Gastroesophageal sphincter (tissue), 4 donors: Measurements from ENCODE around the gene PRDM8. TPM values are rescaled to one million over a fixed set of nuclear protein-coding genes. Genes with fewer than 3 reads are reported as not detected.
A peak's percentile ranks its signal among the peaks of the same experiment; 100 is the strongest.

Source experiments
- ATAC-seq: fragments of 150-250 bp; one replicate; pipeline ENCODE4 v1.9.1; 2016; ENCODE audit warnings: mild to moderate bottlenecking, moderate library complexity
- H3K27ac ChIP-seq, 4 donors: fragments of 200-600 bp; sonication (generic) in 3 of 4; 1 replicate in 3 of 4; 2 replicates in 1 of 4; pipeline ENCODE4 v1.5.1; 2016 to 2019
- H3K27me3 ChIP-seq: fragments of 200-600 bp; sonication (generic); one replicate; pipeline ENCODE4 v1.5.1; 2019
- H3K36me3 ChIP-seq, 2 donors: fragments of 200-600 bp; sonication (generic); one replicate each; pipeline ENCODE4 v1.5.1; 2019; ENCODE audit warnings: control low read depth in 1 of 2
- H3K4me1 ChIP-seq, 3 donors: fragments of 200-600 bp; sonication (generic); 1 replicate in 2 of 3; 2 replicates in 1 of 3; pipeline ENCODE4 v1.5.1; 2016 to 2019; ENCODE audit warnings: control low read depth in 2 of 3
- H3K4me3 ChIP-seq, 2 donors: fragments of 200-600 bp; sonication (generic); one replicate each; pipeline ENCODE4 v1.5.1; 2019; ENCODE audit warnings: mild to moderate bottlenecking in 1 of 2, moderate library complexity in 1 of 2
- H3K9me3 ChIP-seq, 3 donors: fragments of 200-600 bp; sonication (generic); one replicate each; pipeline ENCODE4 v1.5.1; 2017 to 2019; ENCODE audit warnings: control low read depth in 2 of 3
- CTCF ChIP-seq, 4 experiments: fragments of 200-600 bp in 2 of 4; fragments of 450-650 bp in 2 of 4; sonication (generic) in 1 of 4; IDR thresholded peaks; one replicate each; pipeline ENCODE4 v1.5.1; 2017 to 2019; ENCODE audit warnings: antibody characterized with exemption in 4 of 4, mild to moderate bottlenecking in 2 of 4, moderate library complexity in 2 of 4
- EP300 ChIP-seq: sonication (generic); formaldehyde crosslinking; IDR thresholded peaks from one replicate; pipeline ENCODE4 v1.6.1; 2017; ENCODE audit warnings: antibody characterized with exemption, mild to moderate bottlenecking
- POLR2A ChIP-seq, 2 donors: fragments of 450-650 bp; IDR thresholded peaks; one replicate each; pipeline ENCODE4 v1.6.1; 2017; ENCODE audit warnings: antibody characterized with exemption in 2 of 2, mild to moderate bottlenecking in 2 of 2, moderate library complexity in 1 of 2
- POLR2AphosphoS5 ChIP-seq: sonication (generic); formaldehyde crosslinking; IDR thresholded peaks from one replicate; pipeline ENCODE4 v1.6.1; 2017; ENCODE audit warnings: antibody characterized with exemption
- WGBS, 2 donors: methylation state at CpG; one replicate each; pipeline ENCODE4 v1.1.5; 2018; ENCODE audit warnings: low coverage in 1 of 2; 5-methylcytosine and 5-hydroxymethylcytosine counted together
- total RNA-seq, 4 donors: library from RNA; depleted of rRNA; stranded (reverse); fragments of >200 nt; gene quantifications; one replicate each; pipeline ENCODE4 v1.1.0, GENCODE V29; 2016

The PRDM8 gene
- total RNA-seq, 4 donors from 2014 or later = 31.2 to 43.6 (median 36.9) TPM

GRCh38 chr4:80232707-80233370 is 35.5 kb downstream of the PRDM8 start:
- TF ChIP-seq CTCF (IDR thresholded peaks at IDR 0.05) = no peak
- TF ChIP-seq EP300 = no peak
- no peak for TF ChIP-seq POLR2AphosphoS5
- no peak for TF ChIP-seq POLR2A (IDR thresholded peaks at IDR 0.05)
- no peak overlapping the region for H3K27ac ChIP-seq
- no peaks in the 10 kb centered on the region for H3K4me1 ChIP-seq
- no peaks in the 10 kb centered on the region for H3K9me3 ChIP-seq
- no peaks in the 10 kb centered on the region for H3K36me3 ChIP-seq
- no peaks in the 10 kb centered on the region for H3K27me3 ChIP-seq
- 83 to 93% methylated on average over 2 of the region's 2 CpGs for WGBS, 2 donors
- no peak for ATAC-seq
- no peak overlapping the region for H3K4me3 ChIP-seq

- H3K36me3 ChIP-seq = no peaks in the 10 kb centered on the region
- no peaks in the 10 kb centered on the region for H3K4me1 ChIP-seq
- TF ChIP-seq CTCF (IDR thresholded peaks at IDR 0.05) (no peak), POLR2A (IDR thresholded peaks at IDR 0.05) (no peak), POLR2AphosphoS5 (no peak), EP300 (no peak)
- H3K27me3 ChIP-seq = no peaks in the 10 kb centered on the region
- H3K9me3 ChIP-seq = no peaks in the 10 kb centered on the region
- no peak overlapping the region for H3K27ac ChIP-seq
- ATAC-seq = no peak
- H3K4me3 ChIP-seq = no peak overlapping the region
- 88 to 90% methylated on average over 4 of the region's 4 CpGs for WGBS, 2 donors
Measured at GRCh38 chr4:80233390-80233789, 36.1 kb downstream of the PRDM8 start.

- Histone ChIP-seq H3K27ac (no peak overlapping the region), H3K4me3 (no peak overlapping the region), H3K36me3 (no peaks in the 10 kb centered on the region), H3K9me3 (no peaks in the 10 kb centered on the region), H3K4me1 (no peaks in the 10 kb centered on the region), H3K27me3 (no peaks in the 10 kb centered on the region)
- no peak for ATAC-seq
- no peak for TF ChIP-seq EP300
- WGBS, 2 donors = 71 to 73% methylated on average over 1 of the region's 1 CpG
Measured at GRCh38 chr4:80235451-80235850, 38.1 kb downstream of the PRDM8 start.

GRCh38 chr4:80237992-80238391 is 40.7 kb downstream of the PRDM8 start:
- Histone ChIP-seq H3K36me3 (no peaks in the 10 kb centered on the region), H3K4me3 (no peak overlapping the region), H3K27me3 (no peaks in the 10 kb centered on the region), H3K4me1 (no peaks in the 10 kb centered on the region), H3K27ac (no peak overlapping the region), H3K9me3 (no peaks in the 10 kb centered on the region)
- ATAC-seq = no peak
- TF ChIP-seq POLR2AphosphoS5 (peak; percentile 29), EP300 (no peak)
- WGBS, 2 donors = 38 to 68% methylated on average over 6 of the region's 6 CpGs

- WGBS, 2 donors = 85 to 97% methylated on average over 3 of the region's 3 CpGs
- H3K36me3 ChIP-seq = no peaks in the 10 kb centered on the region
- TF ChIP-seq CTCF (IDR thresholded peaks at IDR 0.05) (no peak), EP300 (no peak), POLR2AphosphoS5 (no peak), POLR2A (IDR thresholded peaks at IDR 0.05) (no peak)
Measured at GRCh38 chr4:80239480-80240150, 42.3 kb downstream of the PRDM8 start.

GRCh38 chr4:80240976-80241375 is 43.7 kb downstream of the PRDM8 start:
- Histone ChIP-seq H3K27me3 (no peaks in the 10 kb centered on the region), H3K36me3 (no peaks in the 10 kb centered on the region), H3K9me3 (no peaks in the 10 kb centered on the region), H3K4me1 (no peaks in the 10 kb centered on the region), H3K4me3 (no peak overlapping the region), H3K27ac (no peak overlapping the region)
- no peak for TF ChIP-seq EP300
- no peak for ATAC-seq

More at GRCh38 chr4:80239480-80240150, 42.3 kb downstream of the PRDM8 start:
- Histone ChIP-seq H3K4me1 (no peaks in the 10 kb centered on the region), H3K27ac (no peak overlapping the region), H3K27me3 (no peaks in the 10 kb centered on the region), H3K9me3 (no peaks in the 10 kb centered on the region), H3K4me3 (no peak overlapping the region)
- ATAC-seq = no peak
